CD14-positive monocyte (primary cell): Measurements from ENCODE around the gene C3orf20. TPM values are rescaled to one million over a fixed set of nuclear protein-coding genes. Genes with fewer than 3 reads are reported as not detected.

Source experiments
- DNase-seq, 3 donors: peaks; one replicate each; pipeline ENCODE4 v3.0.0-alpha.2; 2011 to 2022
- H2AFZ ChIP-seq: 2 replicates; pipeline ENCODE4 v1.6.0; 2012; ENCODE audit warnings: mild to moderate bottlenecking, low read depth, low read length, inconsistent platforms; ENCODE audit not compliant: insufficient read depth, poor library complexity, severe bottlenecking
- H3K27ac ChIP-seq, 2 donors: 1 replicate in 1 of 2; 2 replicates in 1 of 2; pipeline ENCODE4 v1.5.1; 2012 to 2013; ENCODE audit warnings: low read length in 2 of 2, control low read depth in 1 of 2, inconsistent platforms in 1 of 2, low read depth in 1 of 2, mild to moderate bottlenecking in 1 of 2
- H3K27me3 ChIP-seq, 2 donors: one replicate each; pipeline versions ENCODE4 v1.6.0 to v1.6.1; 2011 to 2013; ENCODE audit warnings: low read length in 2 of 2; ENCODE audit not compliant: control insufficient read depth in 2 of 2, insufficient read depth in 2 of 2
- H3K36me3 ChIP-seq, 2 donors: replicated peaks in 1 of 2; 1 replicate in 1 of 2; 2 replicates in 1 of 2; pipeline versions ENCODE4 v1.5.1 to v1.6.1; 2012 to 2013; ENCODE audit warnings: low read length in 2 of 2, control low read depth in 1 of 2, inconsistent platforms in 1 of 2, mild to moderate bottlenecking in 1 of 2; ENCODE audit not compliant: insufficient read depth in 2 of 2, control insufficient read depth in 1 of 2
- H3K4me1 ChIP-seq, 2 donors: 1 replicate in 1 of 2; 2 replicates in 1 of 2; pipeline versions ENCODE4 v1.5.1 to v1.6.1; 2012 to 2013; ENCODE audit warnings: low read length in 2 of 2, control low read depth in 1 of 2, inconsistent platforms in 1 of 2, mild to moderate bottlenecking in 1 of 2, moderate library complexity in 1 of 2; ENCODE audit not compliant: insufficient read depth in 2 of 2, control insufficient read depth in 1 of 2
- H3K4me2 ChIP-seq: replicated peaks from 2 replicates; pipeline ENCODE3; 2012; ENCODE audit warnings: low read length, moderate library complexity, mild to moderate bottlenecking; ENCODE audit not compliant: poor library complexity, severe bottlenecking; ENCODE audit errors: extremely low read depth
- H3K4me3 ChIP-seq, 3 experiments: fragments of 200-600 bp in 1 of 3; sonication (generic) in 1 of 3; replicated peaks in 1 of 3; 1 replicate in 2 of 3; 2 replicates in 1 of 3; pipeline ENCODE4 v1.5.1; 2011 to 2013; ENCODE audit warnings: low read length in 3 of 3, mild to moderate bottlenecking in 3 of 3, control low read depth in 2 of 3, low read depth in 2 of 3, inconsistent platforms in 1 of 3, moderate library complexity in 1 of 3
- H3K79me2 ChIP-seq: 2 replicates; pipeline ENCODE4 v1.6.0; 2012; ENCODE audit warnings: mild to moderate bottlenecking, control low read depth, inconsistent platforms, low read length, moderate library complexity; ENCODE audit not compliant: insufficient read depth
- H3K9ac ChIP-seq: 2 replicates; pipeline ENCODE4 v1.6.0; 2017; ENCODE audit warnings: low read length, mild to moderate bottlenecking; ENCODE audit not compliant: insufficient read depth, poor library complexity, severe bottlenecking
- H3K9me3 ChIP-seq, 2 donors: replicated peaks in 1 of 2; 1 replicate in 1 of 2; 2 replicates in 1 of 2; pipeline versions ENCODE4 v1.5.1 to v1.6.1; 2012 to 2013; ENCODE audit warnings: low read length in 2 of 2, control low read depth in 1 of 2; ENCODE audit not compliant: control insufficient read depth in 1 of 2, insufficient read depth in 1 of 2
- H4K20me1 ChIP-seq: 2 replicates; pipeline ENCODE4 v1.6.0; 2012; ENCODE audit warnings: mild to moderate bottlenecking, low read length, control low read depth, moderate library complexity; ENCODE audit not compliant: insufficient read depth
- H3K27ac Mint-ChIP-seq, 7 donors: one replicate each; pipeline ENCODE4 v1.8.0; 2020; ENCODE audit warnings: mild to moderate bottlenecking in 7 of 7, mixed read lengths in 7 of 7, moderate library complexity in 6 of 7, inconsistent platforms in 2 of 7
- H3K27me3 Mint-ChIP-seq, 3 donors: one replicate each; pipeline ENCODE4 v1.8.0; 2021 to 2022; ENCODE audit warnings: low read depth in 3 of 3, mild to moderate bottlenecking in 3 of 3, mixed read lengths in 3 of 3, moderate library complexity in 3 of 3, inconsistent platforms in 1 of 3
- H3K36me3 Mint-ChIP-seq, 2 donors: one replicate each; pipeline ENCODE4 v1.8.0; 2020; ENCODE audit warnings: mixed read lengths in 2 of 2, inconsistent platforms in 1 of 2, mild to moderate bottlenecking in 1 of 2
- H3K4me1 Mint-ChIP-seq: one replicate; pipeline ENCODE4 v1.8.0; 2020; ENCODE audit warnings: mild to moderate bottlenecking, mixed read lengths
- H3K4me3 Mint-ChIP-seq, 2 donors: one replicate each; pipeline ENCODE4 v1.8.0; 2020; ENCODE audit warnings: mild to moderate bottlenecking in 2 of 2, mixed read lengths in 2 of 2, moderate library complexity in 1 of 2
- H3K9me3 Mint-ChIP-seq, 7 donors: one replicate each; pipeline ENCODE4 v1.8.0; 2020 to 2022; ENCODE audit warnings: mixed read lengths in 7 of 7, mild to moderate bottlenecking in 6 of 7, moderate library complexity in 6 of 7, inconsistent platforms in 2 of 7
- CTCF ChIP-seq: fragments of 200-600 bp; IDR thresholded peaks from one replicate; pipeline ENCODE4 v1.8.0; 2022; ENCODE audit warnings: antibody characterized with exemption, mild to moderate bottlenecking
- WGBS: methylation state at CpG from one replicate; pipeline ENCODE4 v1.1.5; 2013; ENCODE audit warnings: missing lambda C conversion rate; ENCODE audit not compliant: insufficient coverage; 5-methylcytosine and 5-hydroxymethylcytosine counted together
- intact Hi-C, 2 donors: fragments of 100-400 bp; cut with micrococcal nuclease; formaldehyde crosslinking; loops; one replicate each; pipeline versions ENCODE4 v1.15.0 to v1.15.1; 2023
- polyA plus RNA-seq, 3 donors: library from polyadenylated mRNA; depleted of rRNA in 1 of 3; unstranded in 2 of 3; stranded (reverse) in 1 of 3; fragments of 300-500 nt in 2 of 3; fragments of >200 nt in 1 of 3; fragmentation: Illumina TruSeq in 2 of 3; gene quantifications; 1 replicate in 2 of 3; 2 replicates in 1 of 3; pipeline ENCODE4 v1.2.3, GENCODE V29; 2012 to 2021

C3orf20 gene
- polyA plus RNA-seq, 3 donors = 0.11 TPM; not detected in 2

DNA sequence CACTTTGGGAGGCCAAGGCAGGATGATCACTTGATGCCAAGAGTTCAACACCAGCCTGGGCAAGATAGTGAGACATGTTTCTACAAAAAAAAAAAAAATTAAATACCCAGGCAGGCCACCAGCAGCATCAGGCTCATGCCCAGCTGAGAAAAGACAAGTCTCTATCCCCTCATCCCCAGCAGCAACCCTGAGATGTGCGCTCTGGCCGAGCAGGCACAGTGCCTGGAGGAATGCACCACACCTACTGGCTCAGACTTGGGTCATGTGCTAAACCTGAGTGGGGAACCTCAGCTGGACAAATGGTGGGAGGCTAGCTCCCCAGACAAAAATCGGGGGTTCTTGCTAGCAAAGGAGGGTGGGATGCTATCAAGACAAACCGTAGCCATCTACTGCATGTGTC lies 33.6 kb upstream of the C3orf20 start:
- no peaks in the 10 kb centered on the region for H3K27me3 ChIP-seq
- no peaks in the 10 kb centered on the region for H3K4me1 Mint-ChIP-seq
- no peaks in the 10 kb centered on the region for H4K20me1 ChIP-seq
- 96% methylated on average over 3 of the region's 4 CpGs for WGBS
- no peaks in the 10 kb centered on the region for H3K36me3 ChIP-seq
- H3K79me2 ChIP-seq = no peaks in the 10 kb centered on the region
- no peaks in the 10 kb centered on the region for H3K36me3 Mint-ChIP-seq
- no peak overlapping the region for H3K4me3 ChIP-seq
- no peak overlapping the region for H3K9ac ChIP-seq
- H3K9me3 Mint-ChIP-seq = no peaks in the 10 kb centered on the region
- no peak for DNase-seq
- H3K4me3 Mint-ChIP-seq = no peak overlapping the region
- H3K4me1 ChIP-seq = no peaks in the 10 kb centered on the region
- no peak overlapping the region for H3K27ac Mint-ChIP-seq
- no peak overlapping the region for H2AFZ ChIP-seq
- no peak overlapping the region for H3K27ac ChIP-seq
- H3K4me2 ChIP-seq = no peak overlapping the region
- no peak for TF ChIP-seq CTCF
- no peaks in the 10 kb centered on the region for H3K9me3 ChIP-seq
- H3K27me3 Mint-ChIP-seq = peaks cover 3 to 18% (median 10%) of the 10 kb centered on the region in 3 donors
- intact Hi-C loops = loop anchor here in 1 of 2 donors (10.0 kb wide), 1 partner anchor 423 kb away; the partner anchor contains the start of gene MRPS25

- Histone ChIP-seq H3K79me2 (no peaks in the 10 kb centered on the region), H3K36me3 (no peaks in the 10 kb centered on the region), H3K4me1 (peaks cover 2 to 9% of the 10 kb centered on the region in 2 donors), H4K20me1 (no peaks in the 10 kb centered on the region), H3K27ac (no peak overlapping the region), H3K9me3 (no peaks in the 10 kb centered on the region), H3K27me3 (no peaks in the 10 kb centered on the region), H3K9ac (no peak overlapping the region), H3K4me3 (no peak overlapping the region), H3K4me2 (no peak overlapping the region), H2AFZ (no peak overlapping the region)
- Mint-ChIP-seq H3K27me3 (peaks cover 4 to 10% (median 8%) of the 10 kb centered on the region in 3 donors), H3K4me1 (peaks cover 10% of the 10 kb centered on the region), H3K36me3 (no peaks in the 10 kb centered on the region), H3K4me3 (no peak overlapping the region), H3K27ac (no peak overlapping the region), H3K9me3 (no peaks in the 10 kb centered on the region)
- 58% methylated on average over 3 of the region's 5 CpGs for WGBS
- intact Hi-C loops = loop anchor here in 1 of 2 donors (10.0 kb wide), 1 partner anchor 419 kb away; the partner anchor contains the start of gene MRPS25
- DNase-seq = no peak
- no peak for TF ChIP-seq CTCF
Measured at GRCh38 chr3:14645453-14645852, 29.5 kb upstream of the C3orf20 start.
